GM18517 (cell line): ENCODE measurements around the gene UBAC1.
"Not testable (repeated sequence)": the region's sequence is repeated elsewhere in the genome, so short reads cannot be mapped to it uniquely, and the experiment has no call there.

Source experiments
- ATAC-seq: cut with Tn5 transposase; IDR thresholded peaks from one replicate; pipeline ENCODE4 v1.9.1; 2021; ENCODE audit warnings: mild to moderate bottlenecking, moderate library complexity; ENCODE audit not compliant: unreplicated experiment

The UBAC1 gene

DNA sequence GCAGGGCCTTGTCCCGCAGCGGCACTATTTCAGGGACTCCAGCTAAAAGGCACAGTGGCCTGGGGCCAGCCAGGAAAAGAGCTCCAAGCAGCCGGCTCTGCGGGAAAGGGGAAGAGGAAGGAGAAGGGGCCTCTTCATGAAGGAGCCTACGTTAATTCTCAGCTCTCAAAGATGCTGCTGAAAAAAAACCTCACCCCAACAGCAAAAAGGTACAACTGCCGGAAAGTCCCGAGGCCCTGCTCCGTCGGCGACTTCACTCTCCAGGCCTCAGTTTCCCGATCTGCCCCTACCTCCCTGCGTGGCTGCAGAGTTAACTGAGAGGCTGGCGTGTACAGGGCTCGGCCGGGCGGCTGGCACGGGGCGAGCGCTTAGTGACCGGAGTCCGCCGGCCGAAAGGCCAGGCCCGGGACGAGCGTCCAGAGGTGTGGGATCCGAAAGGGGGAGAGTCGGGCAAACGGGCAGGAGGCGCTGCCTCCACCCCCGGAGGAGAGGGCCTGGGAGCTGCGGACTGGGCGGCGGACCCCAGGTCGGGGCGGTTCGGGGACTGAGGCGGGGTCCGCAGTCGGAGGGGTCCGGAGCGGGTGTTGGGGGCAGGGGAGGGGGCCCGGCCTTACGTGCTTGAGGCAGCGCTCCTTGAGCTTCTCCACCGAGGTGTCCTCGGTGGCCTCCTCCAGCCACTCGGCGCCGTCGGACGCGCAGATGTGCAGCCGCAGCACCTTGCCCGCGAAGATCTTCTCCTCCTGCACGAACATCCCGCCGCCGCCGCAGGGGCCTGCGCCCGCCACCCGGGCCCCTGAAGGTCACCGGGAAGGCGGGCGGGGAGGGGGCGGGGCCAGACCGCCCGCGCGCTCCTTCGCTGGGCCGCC is 529 bp downstream of the UBAC1 start:
- ATAC-seq = peak; percentile 14

- no peak for ATAC-seq
These were observed 1.4 kb downstream of the UBAC1 start for GRCh38 chr9:135959814-135960213.

- ATAC-seq = no peak
These were observed 2.7 kb downstream of the UBAC1 start for GRCh38 chr9:135958485-135958884.

DNA sequence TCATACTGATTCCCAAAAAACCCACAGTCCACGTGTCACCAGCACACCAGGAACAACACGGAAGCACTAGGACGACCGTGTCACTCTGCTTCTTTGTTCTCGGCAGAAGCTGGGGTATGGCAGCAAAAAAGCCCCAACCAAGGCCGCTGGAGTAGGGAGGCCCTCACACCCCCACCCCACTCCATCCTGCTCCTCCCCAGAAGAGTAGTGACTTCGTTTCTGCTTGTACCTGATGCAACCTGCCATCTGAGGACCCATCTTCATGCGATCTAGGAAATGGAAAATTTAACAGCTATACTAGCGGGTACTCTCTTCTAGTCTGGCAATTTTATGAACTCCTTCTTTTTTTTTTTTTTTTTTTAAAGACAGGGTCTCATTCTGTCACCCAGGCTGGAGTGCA is 3.7 kb downstream of the UBAC1 start:
- no peak for ATAC-seq

GRCh38 chr9:135956802-135957174 is 4.4 kb downstream of the UBAC1 start:
- no peak for ATAC-seq

DNA sequence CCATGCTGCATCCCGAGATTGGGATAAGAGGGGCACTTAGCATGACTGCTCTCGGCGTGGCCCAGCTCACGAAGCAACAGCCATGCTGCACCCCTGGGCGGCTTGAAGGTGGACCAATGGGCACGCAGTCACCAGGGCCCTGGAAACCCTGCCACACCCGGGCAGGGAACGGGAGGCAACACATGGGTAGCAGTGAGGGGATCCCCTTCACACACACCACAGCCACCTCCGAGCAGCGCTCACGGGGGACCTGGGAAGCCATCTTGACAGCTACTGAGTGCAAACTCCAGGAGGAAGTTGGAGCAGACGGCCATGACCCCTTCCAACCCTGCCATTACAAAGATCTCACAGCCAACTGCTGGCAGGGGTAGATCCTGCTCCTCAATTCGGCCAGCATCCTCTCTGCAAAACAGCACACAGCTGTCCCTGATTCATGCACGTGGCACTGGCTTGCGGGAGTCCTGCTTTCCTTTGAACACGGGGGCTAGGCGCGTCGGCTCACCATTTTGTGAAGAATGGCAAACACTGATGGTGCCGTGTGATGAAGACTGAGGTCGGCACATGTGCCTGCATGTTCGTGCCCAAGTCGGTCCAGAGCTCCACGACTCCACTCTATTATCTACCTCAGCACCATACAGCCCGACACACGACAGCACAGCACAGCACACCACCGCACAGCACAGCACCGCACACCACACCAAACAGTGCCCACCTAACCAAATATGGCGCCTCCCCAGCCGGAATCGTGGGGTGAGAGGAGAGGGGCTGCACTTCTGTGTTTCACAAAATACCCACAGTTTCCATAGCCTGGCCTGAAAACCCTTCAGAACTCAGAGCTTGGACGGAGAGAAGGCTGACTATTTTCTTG is 5.0 kb downstream of the UBAC1 start:
- ATAC-seq = no peak

DNA sequence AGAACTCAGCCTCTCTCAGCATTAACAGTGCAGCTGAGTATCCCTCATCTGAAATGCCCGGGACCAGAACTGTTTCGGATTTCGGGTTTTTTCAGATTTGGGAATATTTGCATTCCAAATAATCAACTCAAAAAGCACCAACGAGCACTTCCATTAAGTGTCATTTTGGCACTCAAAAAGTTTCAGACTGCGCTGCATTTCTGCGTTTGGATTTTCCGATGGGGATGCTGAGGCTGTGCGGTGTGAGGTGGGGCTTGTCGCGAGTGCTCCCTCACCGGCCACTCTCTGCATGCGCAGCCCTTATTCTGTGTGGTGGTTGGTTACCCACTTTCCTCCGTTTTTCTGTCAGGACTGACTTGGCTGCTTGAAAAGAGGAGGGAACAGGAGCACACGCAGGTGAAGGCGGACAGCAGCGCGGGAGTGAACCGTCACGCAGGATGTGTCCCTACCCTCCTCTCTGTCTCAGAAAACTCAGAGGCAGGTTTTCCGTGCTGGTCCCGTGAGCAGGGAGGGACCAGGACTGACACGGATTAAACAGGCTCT is 8.4 kb downstream of the UBAC1 start:
- ATAC-seq = no peak

GRCh38 chr9:135951889-135952663 is 9.1 kb downstream of the UBAC1 start:
- no peak for ATAC-seq

DNA sequence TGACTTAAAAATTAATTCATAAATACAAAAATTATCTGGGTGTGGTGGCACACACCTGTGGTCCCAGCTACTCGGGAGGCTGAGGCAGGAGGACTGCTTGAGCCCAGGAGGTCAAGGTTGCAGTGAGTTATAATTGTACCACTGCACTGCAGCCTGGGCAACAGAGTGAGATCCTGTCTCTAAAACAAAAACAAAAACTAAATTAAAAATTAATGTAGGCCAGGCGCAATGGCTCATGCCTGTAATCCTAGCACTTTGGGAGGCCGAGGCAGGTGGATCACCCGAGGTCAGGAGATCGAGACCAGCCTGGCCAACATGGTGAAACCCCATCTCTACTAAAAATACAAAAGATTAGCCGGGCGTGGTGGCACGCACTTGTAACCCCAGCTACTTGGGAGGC is 9.9 kb downstream of the UBAC1 start:
- ATAC-seq = not testable (repeated sequence)

- not testable (repeated sequence) for ATAC-seq
These were observed 10.3 kb downstream of the UBAC1 start for GRCh38 chr9:135950841-135951240.

DNA sequence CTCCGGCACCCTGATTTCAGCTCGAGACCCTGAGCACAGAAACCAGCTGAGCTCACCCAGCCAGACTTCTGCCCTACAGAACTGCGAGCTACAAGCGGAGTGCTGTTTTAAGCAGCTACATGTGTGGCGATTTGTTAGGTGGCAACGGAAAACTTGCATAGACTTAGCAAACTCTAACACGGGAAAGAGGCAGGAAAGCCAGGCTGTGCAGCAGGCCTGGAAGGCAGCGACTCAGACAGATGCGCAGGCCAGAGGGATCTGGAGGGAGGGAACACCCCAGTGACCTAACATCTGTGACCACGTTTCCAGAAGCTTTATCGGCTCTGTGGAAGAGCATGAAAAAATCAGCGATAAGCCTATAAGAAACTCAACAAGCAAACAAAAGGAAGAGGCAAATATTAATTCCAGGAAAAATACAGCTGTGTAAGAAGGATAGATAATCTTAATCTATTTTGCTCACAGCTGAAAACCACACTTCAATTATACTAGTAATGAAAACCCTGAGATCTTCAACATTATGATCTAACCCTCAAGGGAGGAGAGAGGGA is 11.0 kb downstream of the UBAC1 start:
- ATAC-seq = no peak

GRCh38 chr9:135949501-135950134 is 11.6 kb downstream of the UBAC1 start:
- no peak for ATAC-seq

DNA sequence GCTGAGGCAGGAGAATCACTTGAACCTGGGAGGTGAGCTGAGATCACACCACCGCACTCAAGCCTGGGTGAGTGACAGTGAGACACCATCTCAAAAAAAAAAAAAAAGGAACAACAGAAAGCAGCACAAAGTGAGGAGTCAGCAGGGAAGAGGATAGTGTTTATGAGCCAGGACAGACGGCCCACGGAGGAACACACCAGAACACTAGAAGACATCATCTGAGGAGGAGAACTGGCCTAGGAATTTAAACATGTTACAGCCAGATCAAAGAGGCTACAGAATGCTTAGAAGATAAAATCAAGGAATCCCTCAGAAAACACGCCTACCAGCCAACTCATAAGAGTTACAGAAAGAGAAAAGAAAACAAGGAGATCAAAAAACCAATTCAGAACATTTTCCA is 12.2 kb downstream of the UBAC1 start:
- no peak for ATAC-seq

DNA sequence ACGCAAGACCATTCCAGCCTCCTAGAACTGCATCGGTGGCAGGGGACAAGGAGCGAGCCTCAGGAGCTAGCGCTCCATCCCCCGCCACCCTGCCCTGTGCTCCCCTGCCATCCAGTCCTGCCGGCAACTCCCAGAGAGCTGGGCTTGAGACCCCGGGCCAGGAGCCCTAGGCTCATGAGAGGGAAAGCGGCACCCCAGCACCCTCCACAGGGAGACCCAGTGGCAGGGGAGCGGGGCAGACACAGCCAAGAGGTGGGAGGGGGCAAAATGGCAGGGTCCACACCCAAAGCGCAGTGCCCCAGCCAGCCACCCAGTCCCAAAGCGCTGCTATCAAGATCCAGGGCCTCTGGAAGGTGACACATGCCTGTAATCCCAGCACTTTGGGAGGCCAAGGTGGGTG is 12.7 kb downstream of the UBAC1 start:
- no peak for ATAC-seq

- no peak for ATAC-seq
These were observed 13.6 kb downstream of the UBAC1 start for GRCh38 chr9:135947582-135947981.

- ATAC-seq = not testable (repeated sequence)
These were observed 14.1 kb downstream of the UBAC1 start for GRCh38 chr9:135947105-135947504.

DNA sequence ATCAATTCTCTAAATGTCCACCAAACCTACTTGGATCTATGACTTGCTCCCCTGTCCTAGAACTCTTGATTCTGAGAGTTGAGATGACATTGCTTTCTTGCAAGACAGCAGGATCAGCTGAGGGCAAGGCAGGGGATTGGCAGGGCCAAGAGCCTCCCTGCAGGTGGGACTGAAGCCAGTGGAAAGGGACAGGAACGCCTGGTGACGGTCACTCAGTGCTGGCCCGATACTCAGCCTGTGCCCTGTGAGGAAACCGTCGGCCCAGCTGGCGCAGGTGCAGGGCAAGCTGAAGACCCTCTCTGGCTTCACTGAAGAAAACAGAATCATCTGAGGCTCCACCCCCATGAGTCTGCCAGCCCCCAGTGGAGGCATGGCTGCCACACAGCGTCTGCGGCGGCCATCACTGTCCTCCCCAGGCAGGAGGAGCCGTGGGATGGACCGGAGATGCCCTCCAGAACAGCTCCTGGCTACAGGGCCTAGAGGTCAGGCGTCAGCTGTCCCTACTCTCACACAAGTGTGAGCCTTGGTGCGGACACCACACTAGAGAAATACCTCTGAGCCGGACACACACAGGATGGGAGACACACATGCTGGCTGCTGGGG is 14.7 kb downstream of the UBAC1 start:
- no peak for ATAC-seq

DNA sequence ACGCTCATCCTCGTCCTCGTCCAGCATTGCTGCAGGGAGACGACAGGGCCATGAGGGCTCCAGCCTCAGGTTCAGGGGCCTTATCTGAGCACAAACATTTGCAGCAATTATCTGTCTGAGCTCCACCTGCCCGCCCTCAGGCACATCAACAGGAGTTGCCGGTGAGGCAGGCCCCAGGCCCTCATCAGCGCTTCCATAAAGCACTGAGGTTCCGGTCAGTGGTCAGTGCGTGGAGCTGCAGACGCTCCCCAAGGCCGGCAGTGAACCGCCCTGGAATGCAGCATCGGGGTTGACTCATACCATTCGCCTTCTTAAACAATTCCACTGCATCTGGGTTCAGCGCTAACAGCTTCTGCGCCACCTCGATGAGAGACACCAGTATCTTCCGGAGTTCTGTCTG is 15.2 kb downstream of the UBAC1 start:
- no peak for ATAC-seq

- no peak for ATAC-seq
These were observed 16.5 kb downstream of the UBAC1 start for GRCh38 chr9:135944444-135945252.
